Measurements from ENCODE around the gene MAP3K4.

DNA sequence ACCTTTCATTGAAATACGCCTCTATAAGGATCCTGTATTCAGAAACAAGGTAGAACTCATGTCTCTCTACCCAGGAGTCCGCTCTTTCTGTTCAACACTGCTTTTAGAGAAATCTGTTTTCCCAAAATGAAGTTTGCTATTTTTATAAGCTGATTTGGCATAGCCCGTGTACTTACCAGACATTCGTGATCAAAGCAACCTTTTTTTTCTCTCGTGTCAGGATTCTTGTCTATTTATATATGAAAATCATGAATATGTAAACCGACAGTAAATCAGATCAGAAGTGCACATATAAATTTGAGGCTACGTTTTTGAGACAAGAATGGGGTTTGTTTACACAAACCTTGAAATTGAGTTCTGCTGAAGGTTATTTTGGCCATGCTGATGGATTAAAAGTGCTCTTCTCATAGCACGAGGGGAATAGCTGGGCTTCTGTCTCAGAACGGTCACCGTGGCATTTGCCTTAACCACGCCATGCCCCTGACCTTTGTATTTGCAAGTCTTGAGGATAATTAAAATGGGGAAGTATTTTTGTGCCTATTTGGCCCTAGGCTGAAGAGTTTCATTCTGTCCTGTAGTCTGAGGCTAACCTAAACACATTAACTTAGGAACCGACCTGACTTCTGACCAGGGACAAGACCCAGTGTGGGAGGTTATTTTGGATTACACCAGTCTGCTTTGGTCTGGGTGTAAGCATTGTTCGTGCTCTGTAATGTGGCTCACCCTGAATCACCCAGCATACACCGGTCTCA, 118.6 kb downstream of the MAP3K4 start:
- no peak for TF ChIP-seq TAF1 (IDR thresholded peaks at IDR 0.05; ENCODE audit: low read depth, low read length)
- TF ChIP-seq POLR2A (IDR thresholded peaks at IDR 0.05; ENCODE audit: low read depth, low read length): no peak
